Stimulated activated CD8-positive, alpha-beta memory T cell treated with anti-CD3 and anti-CD28 coated beads, Interleukin-4, amount 100 ng/mL, for 48 hours (primary cell): ENCODE measurements around the gene TES.
"Not testable (repeated sequence)": the region's sequence is repeated elsewhere in the genome, so short reads cannot be mapped to it uniquely, and the experiment has no call there.

Experiments used
- DNase-seq: peaks from one replicate; pipeline ENCODE4 v3.0.0-alpha.2; 2020

TES gene

DNA sequence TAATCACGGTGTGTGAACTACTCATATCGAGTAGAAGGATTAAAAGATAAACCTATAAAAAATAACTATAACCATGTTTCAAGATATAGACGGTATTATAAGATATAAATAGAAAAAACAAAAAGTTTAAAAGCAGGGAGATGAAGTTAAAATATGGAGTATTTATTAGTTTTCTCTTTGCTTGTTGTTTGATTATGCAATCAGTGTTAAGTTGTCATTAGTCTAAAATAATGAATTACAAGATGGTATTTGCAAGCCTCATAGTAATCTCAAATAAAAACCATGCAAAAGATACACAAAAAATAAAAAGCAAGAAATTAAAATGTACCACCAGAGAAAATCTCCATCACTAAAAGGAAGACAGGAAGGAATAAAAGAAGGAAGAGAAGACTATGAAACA lies 83.3 kb downstream of the TES start:
- no peak for DNase-seq

DNA sequence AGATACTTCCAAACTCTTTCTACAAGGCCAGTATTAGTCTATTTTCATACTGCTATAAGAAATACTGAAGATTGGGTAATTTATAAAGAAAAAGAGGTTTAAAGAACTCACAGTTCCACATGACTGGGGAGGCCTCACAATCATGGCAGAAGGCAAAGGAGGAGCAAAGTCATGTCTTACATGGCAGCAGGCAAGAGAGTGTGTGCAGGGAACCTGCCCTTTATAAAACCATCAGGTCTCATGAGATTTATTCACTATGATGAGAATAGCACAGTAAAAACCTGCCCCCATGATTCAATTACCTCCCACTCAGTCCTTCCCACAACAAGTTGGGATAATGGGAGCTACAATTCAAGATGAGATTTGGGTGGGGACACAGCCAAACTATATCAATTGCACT lies 85.6 kb downstream of the TES start:
- not testable (repeated sequence) for DNase-seq

DNA sequence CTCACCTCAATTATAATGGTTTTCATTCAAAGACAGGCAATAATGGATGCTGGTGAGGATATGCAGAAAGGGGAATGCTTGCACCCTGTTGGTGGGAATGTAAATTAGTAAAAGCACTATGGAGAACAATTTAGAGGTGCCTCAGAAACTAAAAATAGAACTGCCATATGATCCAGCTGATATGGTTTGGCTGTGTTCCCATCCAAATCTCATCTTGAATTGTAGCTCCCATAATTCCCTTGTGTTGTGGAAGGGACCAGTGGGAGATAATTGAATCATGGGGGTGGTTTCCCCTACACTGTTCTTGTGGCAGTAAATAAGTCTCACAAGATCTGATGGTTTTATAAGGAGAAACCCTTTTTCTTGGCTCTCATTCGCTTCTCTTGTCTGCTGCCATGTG lies 87.7 kb downstream of the TES start:
- DNase-seq = no peak

DNA sequence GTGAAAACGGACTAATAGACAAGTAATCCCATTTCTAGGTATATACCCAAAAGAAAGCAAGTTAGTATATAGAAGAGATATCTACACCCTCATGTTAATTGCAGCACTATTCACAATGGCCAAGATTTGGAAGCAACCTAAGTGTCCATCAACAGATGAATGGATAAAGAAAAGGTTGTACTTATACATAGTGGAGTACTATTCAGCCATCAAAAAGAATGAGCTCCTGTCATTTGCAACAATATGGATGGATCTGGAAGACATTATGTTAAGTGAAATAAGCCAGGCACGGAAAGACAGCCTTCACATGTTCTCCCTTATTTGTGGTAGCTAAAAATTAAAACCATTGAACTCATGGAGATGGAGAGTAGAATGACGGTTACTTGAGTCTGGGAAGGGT lies 88.2 kb downstream of the TES start:
- no peak for DNase-seq

DNA sequence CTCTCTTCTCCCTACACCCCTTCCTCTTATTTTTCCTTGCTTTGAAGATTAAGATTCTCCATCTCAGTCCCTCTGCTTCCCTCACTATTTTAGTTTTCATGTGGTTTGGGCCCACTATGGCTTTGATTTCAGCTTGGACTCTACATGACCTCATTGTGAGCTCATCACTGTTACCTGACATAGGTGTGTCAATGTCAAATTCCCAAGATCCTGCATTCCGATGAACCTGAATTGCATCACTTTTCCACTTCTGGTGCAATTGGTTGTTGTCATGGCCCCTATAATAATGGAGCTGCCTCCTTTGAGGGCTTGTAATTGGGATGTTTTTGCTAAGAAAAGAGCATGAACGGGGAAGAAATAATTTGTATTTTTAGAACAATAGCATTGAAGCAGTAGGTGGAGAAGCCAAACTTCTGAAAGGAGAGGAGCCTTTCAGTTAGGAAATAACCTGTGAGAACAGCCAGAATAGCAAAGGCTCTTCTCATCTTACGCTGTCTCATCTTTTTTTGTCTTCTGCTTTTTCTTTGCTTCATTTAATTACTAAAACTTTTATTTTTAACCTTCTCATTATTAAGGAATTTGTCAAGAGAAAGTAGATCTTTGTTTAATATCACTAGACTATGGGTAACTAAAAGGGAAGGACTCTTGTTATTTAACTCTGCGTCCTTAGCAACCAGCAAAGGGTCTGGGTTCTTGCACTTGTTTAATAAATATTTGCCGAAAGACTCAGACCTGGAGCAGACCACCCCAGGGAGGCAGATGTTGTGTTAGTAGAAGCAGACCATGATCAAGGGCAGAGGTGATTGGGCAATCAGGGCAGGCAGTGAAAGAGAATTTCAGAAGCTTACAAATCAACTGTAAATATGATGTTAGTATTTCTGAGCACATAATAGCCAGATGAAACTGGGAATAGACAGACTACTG lies 95.4 kb downstream of the TES start:
- DNase-seq = no peak

DNA sequence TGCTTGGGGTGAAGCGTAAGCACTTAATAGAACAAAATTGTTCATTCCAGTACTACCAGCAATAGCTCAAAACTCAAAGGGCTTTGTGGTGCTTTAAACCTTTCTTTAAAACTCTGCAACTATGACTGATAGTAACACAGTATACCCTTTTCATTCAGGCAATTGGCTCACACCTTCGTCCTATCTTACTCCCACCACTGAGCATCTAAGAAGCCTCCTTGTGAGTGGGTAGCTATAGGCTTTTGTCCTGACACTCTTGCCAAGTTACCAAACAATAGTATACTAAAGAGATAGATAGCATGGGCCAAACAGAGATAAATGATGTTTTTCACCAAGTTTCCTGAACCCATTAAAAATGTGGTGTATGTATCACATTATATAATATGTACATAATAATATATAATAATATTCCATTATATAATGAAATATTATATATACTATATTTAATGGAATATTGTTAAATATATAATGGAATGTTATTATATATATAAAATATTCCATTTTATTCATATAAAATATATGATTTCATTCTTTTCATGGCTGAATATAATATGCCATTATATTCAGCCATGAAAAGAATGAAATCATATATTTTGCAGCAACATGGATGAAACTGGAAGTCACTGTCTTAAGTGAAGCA lies 96.2 kb downstream of the TES start:
- DNase-seq = no peak

DNA sequence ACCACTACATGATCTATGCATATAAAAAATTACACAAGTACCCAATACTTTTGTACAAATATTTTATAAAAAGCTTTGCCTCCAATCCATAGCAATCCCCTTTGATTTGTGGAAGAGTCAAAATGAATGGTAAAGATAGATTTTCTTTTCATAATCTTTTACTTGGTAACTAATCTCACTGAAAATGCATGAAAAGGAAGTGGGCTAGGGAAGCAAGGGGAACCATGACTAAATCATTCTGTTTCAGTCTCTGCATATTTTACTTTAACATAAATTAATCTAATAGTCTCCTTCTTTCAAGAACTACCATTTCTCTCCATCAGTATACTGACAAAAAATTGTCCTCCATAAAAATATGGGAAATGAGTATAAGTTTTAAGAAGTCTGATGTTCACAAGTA lies 96.9 kb downstream of the TES start:
- no peak for DNase-seq
